H9 (cell line): Measurements from ENCODE around the gene KRTAP20-2. TPM values are rescaled to one million over a fixed set of nuclear protein-coding genes. Genes with fewer than 3 reads are reported as not detected.

Source experiments
- DNase-seq: peaks from one replicate; pipeline ENCODE4 v3.0.0-alpha.2; 2017
- H2AFZ ChIP-seq: one replicate; pipeline ENCODE4 v1.6.1; 2013; ENCODE audit warnings: mild to moderate bottlenecking, low read length, control low read depth, moderate library complexity
- H2AK5ac ChIP-seq: 2 replicates; pipeline ENCODE4 v1.6.1; 2013; ENCODE audit warnings: low read length, control low read depth, mixed read lengths; ENCODE audit not compliant: insufficient read length
- H2BK120ac ChIP-seq: one replicate; pipeline ENCODE4 v1.6.1; 2013; ENCODE audit warnings: low read depth, mild to moderate bottlenecking, low read length, control low read depth, inconsistent platforms; ENCODE audit not compliant: poor library complexity, severe bottlenecking
- H2BK12ac ChIP-seq: 2 replicates; pipeline ENCODE4 v1.6.1; 2013; ENCODE audit warnings: low read length, control low read depth, mixed read lengths, low read depth; ENCODE audit not compliant: insufficient read length
- H2BK15ac ChIP-seq: 2 replicates; pipeline ENCODE4 v1.6.1; 2013; ENCODE audit warnings: low read depth, low read length, control low read depth
- H2BK20ac ChIP-seq: one replicate; pipeline ENCODE4 v1.6.1; 2013; ENCODE audit warnings: low read depth, mild to moderate bottlenecking, low read length, control low read depth, inconsistent platforms; ENCODE audit not compliant: poor library complexity, severe bottlenecking
- H2BK5ac ChIP-seq: 2 replicates; pipeline ENCODE4 v1.6.1; 2013; ENCODE audit warnings: low read length, control low read depth, mixed read lengths; ENCODE audit not compliant: insufficient read length
- H3K14ac ChIP-seq: 2 replicates; pipeline ENCODE4 v1.6.1; 2013; ENCODE audit warnings: low read length, control low read depth; ENCODE audit not compliant: insufficient read depth
- H3K18ac ChIP-seq: 2 replicates; pipeline ENCODE4 v1.6.1; 2013; ENCODE audit warnings: low read depth, mild to moderate bottlenecking, mixed read lengths, low read length, control low read depth; ENCODE audit not compliant: insufficient read length
- H3K23ac ChIP-seq: 2 replicates; pipeline ENCODE4 v1.6.1; 2013; ENCODE audit warnings: low read length, control low read depth, mixed read lengths, low read depth; ENCODE audit not compliant: insufficient read length
- H3K23me2 ChIP-seq: 2 replicates; pipeline ENCODE4 v1.6.1; 2013; ENCODE audit warnings: low read depth, mild to moderate bottlenecking, mixed read lengths, low read length, control low read depth; ENCODE audit not compliant: insufficient read length, poor library complexity, severe bottlenecking
- H3K27ac ChIP-seq: 2 replicates; pipeline ENCODE4 v1.5.1; 2013; ENCODE audit warnings: low read length, control low read depth, mixed read lengths, low read depth; ENCODE audit not compliant: insufficient read length
- H3K27me3 ChIP-seq: 2 replicates; pipeline ENCODE4 v1.6.1; 2013; ENCODE audit warnings: low read length, control low read depth, inconsistent platforms; ENCODE audit not compliant: insufficient read depth
- H3K4ac ChIP-seq: 2 replicates; pipeline ENCODE4 v1.6.1; 2013; ENCODE audit warnings: low read depth, mild to moderate bottlenecking, control low read depth, inconsistent platforms, low read length, moderate library complexity
- H3K4me1 ChIP-seq: 2 replicates; pipeline ENCODE4 v1.6.1; 2013; ENCODE audit warnings: low read length, control low read depth, inconsistent platforms; ENCODE audit not compliant: insufficient read depth
- H3K4me2 ChIP-seq: 2 replicates; pipeline ENCODE4 v1.6.1; 2013; ENCODE audit warnings: low read length, control low read depth, mixed read lengths; ENCODE audit not compliant: insufficient read length, insufficient read depth
- H3K56ac ChIP-seq: 2 replicates; pipeline ENCODE4 v1.6.1; 2013; ENCODE audit warnings: low read depth, mild to moderate bottlenecking, mixed read lengths, low read length, control low read depth; ENCODE audit not compliant: insufficient read length
- H3K79me1 ChIP-seq: 2 replicates; pipeline ENCODE4 v1.6.1; 2013; ENCODE audit warnings: low read depth, mild to moderate bottlenecking, moderate library complexity, low read length, control low read depth, inconsistent platforms; ENCODE audit not compliant: insufficient read depth, poor library complexity, severe bottlenecking
- H3K79me2 ChIP-seq: 2 replicates; pipeline ENCODE4 v1.6.1; 2013; ENCODE audit warnings: low read length, control low read depth, inconsistent platforms; ENCODE audit not compliant: insufficient read depth
- H3K9ac ChIP-seq: 2 replicates; pipeline ENCODE4 v1.6.1; 2013; ENCODE audit warnings: low read length, control low read depth, mixed read lengths; ENCODE audit not compliant: insufficient read length; ENCODE audit errors: extremely low read depth
- H3K9me3 ChIP-seq: one replicate; pipeline ENCODE4 v1.6.1; 2013; ENCODE audit warnings: low read depth, low read length, inconsistent platforms; ENCODE audit not compliant: control insufficient read depth
- H3T11ph ChIP-seq: one replicate; pipeline ENCODE4 v1.6.1; 2013; ENCODE audit warnings: mild to moderate bottlenecking, low read length, control low read depth, inconsistent platforms
- H4K20me1 ChIP-seq: one replicate; pipeline ENCODE4 v1.6.1; 2013; ENCODE audit not compliant: control insufficient read depth, insufficient read length, insufficient read depth
- H4K5ac ChIP-seq: 2 replicates; pipeline ENCODE4 v1.6.1; 2013; ENCODE audit warnings: low read depth, mild to moderate bottlenecking, mixed read lengths, low read length, control low read depth; ENCODE audit not compliant: insufficient read length
- H4K8ac ChIP-seq: replicated peaks from 2 replicates; pipeline ENCODE4 v1.6.1; 2013; ENCODE audit warnings: low read length, control low read depth, mixed read lengths, low read depth; ENCODE audit not compliant: insufficient read length
- H4K91ac ChIP-seq: 2 replicates; pipeline ENCODE4 v1.6.1; 2013; ENCODE audit warnings: low read depth, mild to moderate bottlenecking, moderate library complexity, mixed read lengths, low read length, control low read depth; ENCODE audit not compliant: insufficient read length
- H3K27ac Mint-ChIP-seq, 3 experiments: 2 replicates in 2 of 3; 3 replicates in 1 of 3; pipeline ENCODE4 v1.8.0; 2020 to 2021; ENCODE audit warnings: mixed read lengths in 3 of 3, mild to moderate bottlenecking in 1 of 3, moderate library complexity in 1 of 3
- H3K27me3 Mint-ChIP-seq: 2 replicates; pipeline ENCODE4 v1.8.0; 2021; ENCODE audit warnings: low read depth, mild to moderate bottlenecking, moderate library complexity, mixed read lengths
- H3K36me3 Mint-ChIP-seq, 3 experiments: 2 replicates in 2 of 3; 3 replicates in 1 of 3; pipeline ENCODE4 v1.8.0; 2020 to 2021; ENCODE audit warnings: low read depth in 3 of 3, mixed read lengths in 3 of 3; ENCODE audit not compliant: insufficient read depth in 1 of 3
- H3K4me1 Mint-ChIP-seq, 2 experiments: 2 replicates each; pipeline ENCODE4 v1.8.0; 2020; ENCODE audit warnings: mixed read lengths in 2 of 2
- H3K4me3 Mint-ChIP-seq, 2 experiments: 2 replicates in 1 of 2; 3 replicates in 1 of 2; pipeline ENCODE4 v1.8.0; 2020 to 2021; ENCODE audit warnings: mild to moderate bottlenecking in 2 of 2, mixed read lengths in 2 of 2, moderate library complexity in 1 of 2
- H3K9me3 Mint-ChIP-seq, 2 experiments: 2 replicates in 1 of 2; 3 replicates in 1 of 2; pipeline ENCODE4 v1.8.0; 2020; ENCODE audit warnings: mild to moderate bottlenecking in 2 of 2, mixed read lengths in 2 of 2, moderate library complexity in 1 of 2
- WGBS: extraction: QIAGEN DNeasy Blood & Tissue Kit; methylation state at CpG from one replicate; pipeline ENCODE4 v1.1.7; 2013; ENCODE audit warnings: missing lambda C conversion rate, low lambda C conversion rate, mixed read lengths; ENCODE audit not compliant: insufficient read length; ENCODE audit errors: extremely low coverage; 5-methylcytosine and 5-hydroxymethylcytosine counted together
- total RNA-seq: library from RNA; stranded (reverse); gene quantifications from 2 replicates; pipeline ENCODE4 v1.2.1, GENCODE V29; 2021
- TF ChIP-seq, protein P1 (sequence below): fragments of 200-600 bp; sonication (generic); conservative IDR thresholded peaks from 3 replicates; pipeline ENCODE4 v1.8.0; 2021; ENCODE audit warnings: antibody characterized with exemption, mild to moderate bottlenecking

The KRTAP20-2 gene
- total RNA-seq, 1 experiment from 2014 or later, result not detected

GRCh38 chr21:30668776-30669175 is 33.8 kb downstream of the KRTAP20-2 start:
- Histone ChIP-seq H4K91ac (no peak overlapping the region), H3K27me3 (no peaks in the 10 kb centered on the region), H3K9ac (no peak overlapping the region), H3K18ac (no peak overlapping the region), H3K23ac (no peak overlapping the region), H3K14ac (no peak overlapping the region), H3K27ac (no peak overlapping the region), H2BK20ac (no peak overlapping the region), H2BK12ac (no peak overlapping the region), H4K5ac (no peak overlapping the region), H4K20me1 (no peaks in the 10 kb centered on the region), H3K79me2 (no peaks in the 10 kb centered on the region), H2BK15ac (no peak overlapping the region), H2BK120ac (no peak overlapping the region), H3K4me2 (no peak overlapping the region), H3K56ac (no peak overlapping the region), H3T11ph (no peak overlapping the region), H3K23me2 (no peaks in the 10 kb centered on the region), H2AK5ac (no peak overlapping the region), H3K4me1 (no peaks in the 10 kb centered on the region), H4K8ac (no peak overlapping the region), H3K4ac (no peak overlapping the region), H3K9me3 (no peaks in the 10 kb centered on the region), H3K79me1 (no peaks in the 10 kb centered on the region), H2BK5ac (no peak overlapping the region), H2AFZ (no peak overlapping the region)
- H3K9me3 Mint-ChIP-seq, result peaks cover 11 to 30% of the 10 kb centered on the region in 2 experiments
- H3K4me3 Mint-ChIP-seq, result no peak overlapping the region
- H3K27ac Mint-ChIP-seq, result peak overlapping the region in 2 of 3 experiments; percentile 7 to 40; a peak in 2 of 7 replicates
- TF ChIP-seq, protein P1, sequence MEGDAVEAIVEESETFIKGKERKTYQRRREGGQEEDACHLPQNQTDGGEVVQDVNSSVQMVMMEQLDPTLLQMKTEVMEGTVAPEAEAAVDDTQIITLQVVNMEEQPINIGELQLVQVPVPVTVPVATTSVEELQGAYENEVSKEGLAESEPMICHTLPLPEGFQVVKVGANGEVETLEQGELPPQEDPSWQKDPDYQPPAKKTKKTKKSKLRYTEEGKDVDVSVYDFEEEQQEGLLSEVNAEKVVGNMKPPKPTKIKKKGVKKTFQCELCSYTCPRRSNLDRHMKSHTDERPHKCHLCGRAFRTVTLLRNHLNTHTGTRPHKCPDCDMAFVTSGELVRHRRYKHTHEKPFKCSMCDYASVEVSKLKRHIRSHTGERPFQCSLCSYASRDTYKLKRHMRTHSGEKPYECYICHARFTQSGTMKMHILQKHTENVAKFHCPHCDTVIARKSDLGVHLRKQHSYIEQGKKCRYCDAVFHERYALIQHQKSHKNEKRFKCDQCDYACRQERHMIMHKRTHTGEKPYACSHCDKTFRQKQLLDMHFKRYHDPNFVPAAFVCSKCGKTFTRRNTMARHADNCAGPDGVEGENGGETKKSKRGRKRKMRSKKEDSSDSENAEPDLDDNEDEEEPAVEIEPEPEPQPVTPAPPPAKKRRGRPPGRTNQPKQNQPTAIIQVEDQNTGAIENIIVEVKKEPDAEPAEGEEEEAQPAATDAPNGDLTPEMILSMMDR, result no peak
- H3K27me3 Mint-ChIP-seq, result no peaks in the 10 kb centered on the region; the same call in 1 of the 2 replicates
- peaks cover 0 to 10% of the 10 kb centered on the region in 2 experiments; a peak in 2 of 4 replicates for H3K4me1 Mint-ChIP-seq
- whole genome bisulfite sequencing, result no CpG with 5 or more reads among the region's 1 CpG
- H3K36me3 Mint-ChIP-seq, result peaks cover 4 to 37% (median 22%) of the 10 kb centered on the region in 3 experiments; a peak in 6 of 7 replicates
- DNase-seq, result no peak
